Right renal pelvis (tissue), 4 donors: ENCODE measurements around the gene C9orf78. TPM values are rescaled to one million over a fixed set of nuclear protein-coding genes. Genes with fewer than 3 reads are reported as not detected.

Source experiments
- DNase-seq, 4 donors: peaks; one replicate each; pipeline ENCODE4 v3.0.0-alpha.2; 2013; ENCODE audit warnings: low read depth in 4 of 4, low spot score in 3 of 4, missing footprints in 1 of 4
- polyA plus RNA-seq, 4 donors: library from polyadenylated mRNA; unstranded; fragments of 120-200 nt; gene quantifications; one replicate each; pipeline ENCODE4 v1.2.1, GENCODE V29; 2013; ENCODE audit not compliant: insufficient read length in 4 of 4

The C9orf78 gene, protein sequence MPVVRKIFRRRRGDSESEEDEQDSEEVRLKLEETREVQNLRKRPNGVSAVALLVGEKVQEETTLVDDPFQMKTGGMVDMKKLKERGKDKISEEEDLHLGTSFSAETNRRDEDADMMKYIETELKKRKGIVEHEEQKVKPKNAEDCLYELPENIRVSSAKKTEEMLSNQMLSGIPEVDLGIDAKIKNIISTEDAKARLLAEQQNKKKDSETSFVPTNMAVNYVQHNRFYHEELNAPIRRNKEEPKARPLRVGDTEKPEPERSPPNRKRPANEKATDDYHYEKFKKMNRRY
- 10 to 100 TPM; 73.0 to 82.1 (median 78.6) TPM for polyA plus RNA-seq

DNA sequence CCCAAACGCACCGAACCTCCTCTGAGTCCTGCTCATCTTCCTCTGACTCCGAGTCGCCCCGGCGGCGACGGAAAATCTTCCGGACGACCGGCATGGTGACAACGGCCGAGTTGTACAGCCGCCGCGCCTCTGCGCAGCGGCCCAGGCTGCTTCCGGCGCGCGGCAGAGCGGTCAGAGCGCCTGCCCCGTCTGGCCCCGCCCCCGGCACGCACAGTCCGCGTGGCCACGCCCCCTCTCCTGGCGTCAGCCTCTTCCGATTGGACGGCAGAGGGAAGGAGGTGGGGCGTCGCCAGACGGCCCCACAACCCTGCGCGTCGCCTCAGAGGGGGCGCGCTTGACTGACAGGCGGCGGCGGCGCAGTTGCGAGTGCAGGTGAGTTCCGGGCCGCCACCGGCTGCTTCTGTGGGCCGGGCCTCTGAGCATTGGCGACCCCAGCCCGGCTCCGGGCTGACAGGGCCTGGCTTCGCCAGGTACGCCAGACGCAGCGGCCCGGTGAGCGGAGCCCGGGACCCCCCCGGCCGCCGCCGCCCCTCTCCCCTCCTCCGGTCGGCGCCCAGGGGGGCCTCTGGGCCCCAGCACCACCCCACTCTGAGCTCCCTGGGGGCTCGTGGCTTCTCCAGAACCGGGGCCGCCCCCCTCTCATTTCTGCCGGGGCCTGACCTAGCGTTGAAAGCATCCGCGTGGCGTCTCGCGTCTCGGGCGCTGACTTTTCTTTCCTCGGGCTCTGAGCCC, at the start of gene C9orf78, which contains the start of gene USP20:
Gene C9orf78 (minus strand): TSS at position 148 of the 732 bp plus-strand sequence. CDS start 54 bp downstream, at position 94.
Gene USP20 (plus strand): TSS at position 331 of the 732 bp plus-strand sequence. CDS start 17,098 bp downstream, outside the sequence.
- peak; percentile 93 to 96 (median 94) for DNase-seq

DNA sequence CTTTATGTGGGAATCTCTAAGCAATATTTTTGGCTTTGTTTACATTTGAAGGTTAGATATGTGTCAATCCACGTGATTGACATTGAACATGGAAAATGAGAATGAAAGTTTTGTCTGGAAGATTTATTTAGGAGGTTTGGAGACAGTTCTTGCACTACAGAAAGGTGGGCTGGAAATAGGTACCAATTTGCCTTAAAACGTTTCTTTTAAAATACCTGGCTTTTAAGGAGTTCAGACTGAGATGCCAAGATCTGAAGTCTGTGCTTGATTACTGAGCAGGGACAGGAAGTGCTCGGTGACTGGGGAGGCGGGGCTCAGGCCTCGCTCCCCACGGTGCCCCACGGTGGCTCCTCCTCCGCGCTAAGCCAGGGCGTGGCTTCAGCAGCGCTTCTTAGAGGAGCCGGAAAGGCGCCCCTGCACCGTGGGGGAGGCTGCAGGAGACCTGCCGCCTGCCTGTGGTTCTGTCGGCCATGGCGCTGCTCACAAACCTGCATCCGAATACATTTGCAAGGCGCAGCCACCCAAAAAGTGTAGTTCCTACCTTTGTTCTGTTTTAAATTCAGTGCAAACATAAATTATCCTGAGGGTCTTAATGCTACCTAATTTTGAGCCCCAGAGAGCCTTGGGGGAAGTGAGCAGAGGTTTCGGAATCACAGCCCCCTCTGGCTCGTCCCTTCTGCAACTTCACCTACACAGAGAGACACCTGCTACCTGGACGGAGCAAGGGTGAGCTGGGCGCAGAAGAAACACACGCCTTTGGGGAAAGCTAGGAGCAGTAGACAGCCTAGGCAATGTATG, 49.3 kb upstream of the C9orf78 start:
- peak; percentile 58 to 80 (median 78) for DNase-seq

DNA sequence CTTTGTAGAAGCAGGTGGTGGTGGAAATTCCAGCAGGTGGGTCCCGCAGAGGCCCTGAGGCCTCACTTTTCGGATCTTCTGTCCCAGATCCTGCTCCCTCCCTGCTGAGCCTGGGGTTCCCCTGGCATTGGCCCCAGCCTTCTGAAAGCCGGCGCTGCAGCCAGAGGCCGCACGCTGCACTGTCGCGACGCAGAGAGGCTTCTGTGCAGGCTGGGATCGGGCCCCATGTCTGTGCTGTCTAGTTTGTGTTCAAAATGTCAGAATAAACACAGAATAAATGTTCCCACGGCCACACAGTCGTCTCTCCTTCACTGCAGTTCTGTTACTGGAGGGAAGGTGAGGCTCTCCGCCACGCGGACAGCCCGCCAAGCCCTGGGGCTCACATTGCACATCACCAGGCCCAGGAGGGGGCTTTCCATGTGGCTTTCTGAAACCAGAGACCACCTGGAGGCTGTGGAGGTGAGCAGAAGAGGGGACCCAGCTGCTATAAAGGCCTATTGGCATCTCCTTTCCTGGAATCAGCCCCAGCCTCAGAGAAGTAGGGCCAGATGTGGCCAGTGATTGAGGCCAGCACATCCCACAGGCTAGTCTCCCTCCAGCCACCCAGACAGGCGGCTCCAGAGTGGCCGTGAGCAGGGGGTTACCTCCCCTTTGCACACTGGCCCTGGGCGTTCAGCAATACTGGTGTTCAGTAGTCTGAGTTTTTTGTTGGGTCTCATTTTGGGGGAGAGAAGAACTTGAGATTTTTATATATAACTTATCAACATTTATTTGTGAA, 46.7 kb upstream of the C9orf78 start:
- DNase-seq, result no peak

DNA sequence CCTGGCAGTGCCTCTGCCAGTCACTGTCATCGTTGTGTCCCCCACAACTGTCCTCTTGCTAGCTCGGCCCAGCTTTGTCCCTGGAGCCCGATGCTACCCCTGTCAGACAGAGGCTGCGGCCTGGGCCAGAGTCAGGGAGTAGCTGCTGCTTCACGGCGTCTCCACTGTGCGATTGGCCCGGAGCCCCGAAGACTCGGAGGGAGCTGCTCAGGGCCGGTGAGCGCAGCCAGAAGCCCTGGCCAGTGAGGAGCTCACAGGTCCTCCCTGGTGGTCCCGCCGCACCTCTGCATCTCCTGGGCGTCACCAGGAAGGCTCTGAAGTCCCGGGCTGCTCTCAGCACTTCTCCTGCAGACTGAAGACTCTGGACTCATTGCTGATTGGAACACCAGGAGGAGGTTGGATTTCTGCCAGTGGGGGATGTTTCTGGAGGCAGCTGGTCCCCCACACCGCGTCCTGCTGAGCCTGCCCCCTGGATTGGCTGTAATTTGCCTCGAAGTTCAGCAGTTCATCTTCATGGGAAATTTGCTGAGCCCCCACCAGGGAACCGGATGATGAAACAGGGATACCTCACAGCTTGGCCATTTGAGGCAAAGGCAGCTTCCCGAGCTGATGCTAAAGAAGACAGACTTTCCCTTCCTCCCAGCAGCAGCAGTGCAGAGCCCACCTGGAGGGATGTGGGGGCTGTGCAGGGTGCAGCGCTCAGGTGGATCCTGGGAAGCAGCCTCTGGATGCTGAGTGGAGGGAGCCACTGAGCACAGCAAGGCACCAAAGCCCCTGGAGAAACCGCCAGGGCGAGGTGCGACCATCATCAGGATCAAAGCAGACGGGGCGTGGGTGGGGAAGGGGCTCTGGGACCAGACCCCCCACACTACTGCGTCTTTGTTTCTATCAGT, 45.8 kb upstream of the C9orf78 start:
- DNase-seq, result no peak

DNA sequence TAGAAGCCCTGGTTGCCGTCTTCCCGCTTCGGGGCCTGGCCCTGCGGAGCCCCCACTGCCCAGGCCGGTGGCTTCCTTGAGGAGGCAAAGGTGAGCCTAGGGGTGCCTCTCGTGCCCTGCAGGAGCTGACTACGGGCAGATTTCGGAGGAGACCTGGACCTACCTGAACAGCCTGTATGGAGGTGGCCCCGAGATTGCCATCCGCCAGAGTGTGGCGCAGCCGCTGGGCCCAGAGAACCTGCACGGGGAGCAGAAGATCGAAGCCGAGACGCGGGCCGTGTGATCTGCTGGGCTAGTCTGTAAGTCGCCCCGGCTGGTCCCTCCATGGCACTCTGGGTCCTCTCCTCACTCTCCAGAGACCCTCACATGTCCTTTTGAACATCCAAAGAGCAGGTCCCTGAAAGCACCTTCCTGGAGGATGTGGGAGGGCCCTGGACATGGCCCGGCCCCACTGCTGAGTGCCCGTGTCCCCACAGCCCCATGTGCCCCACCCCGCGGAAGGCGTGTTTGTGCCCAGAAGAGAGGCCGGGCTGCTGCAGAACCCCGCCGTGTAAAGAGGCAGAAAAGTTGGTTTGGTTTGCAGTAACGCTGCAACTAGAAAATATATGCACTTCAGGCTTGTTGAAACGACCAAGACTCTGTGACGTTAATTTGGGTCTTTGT, 45.0 kb upstream of the C9orf78 start:
- DNase-seq, result no peak

DNA sequence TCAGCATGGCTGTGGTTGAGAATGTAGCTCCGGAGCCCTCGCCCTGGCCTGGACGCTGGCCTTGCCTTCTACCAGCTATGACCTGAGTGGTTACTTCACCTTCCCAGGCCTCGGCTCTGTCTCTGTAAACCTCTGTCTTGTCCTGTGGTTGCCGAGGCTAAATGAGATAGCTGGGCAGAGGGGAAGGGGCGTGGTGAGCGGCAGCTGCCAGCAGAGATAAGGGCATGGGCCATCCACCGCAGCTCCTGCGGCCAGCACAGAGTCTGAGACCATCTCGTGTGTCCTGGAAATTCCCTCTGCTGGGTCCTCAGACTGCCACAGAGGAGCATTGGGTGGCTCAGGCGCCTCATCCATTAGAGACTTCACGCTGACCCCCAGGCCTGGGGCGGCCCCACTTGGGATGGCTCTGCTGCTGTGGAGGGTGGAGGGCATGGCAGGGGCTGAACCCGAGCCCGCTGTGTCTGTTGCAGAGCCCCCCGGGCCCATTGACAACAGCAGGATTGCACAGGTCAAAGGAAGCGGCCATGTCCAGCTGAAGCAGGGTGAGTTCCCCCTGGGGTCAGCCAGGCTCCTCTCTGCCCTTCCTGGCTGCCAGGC, 44.1 kb upstream of the C9orf78 start:
- no peak for DNase-seq

DNA sequence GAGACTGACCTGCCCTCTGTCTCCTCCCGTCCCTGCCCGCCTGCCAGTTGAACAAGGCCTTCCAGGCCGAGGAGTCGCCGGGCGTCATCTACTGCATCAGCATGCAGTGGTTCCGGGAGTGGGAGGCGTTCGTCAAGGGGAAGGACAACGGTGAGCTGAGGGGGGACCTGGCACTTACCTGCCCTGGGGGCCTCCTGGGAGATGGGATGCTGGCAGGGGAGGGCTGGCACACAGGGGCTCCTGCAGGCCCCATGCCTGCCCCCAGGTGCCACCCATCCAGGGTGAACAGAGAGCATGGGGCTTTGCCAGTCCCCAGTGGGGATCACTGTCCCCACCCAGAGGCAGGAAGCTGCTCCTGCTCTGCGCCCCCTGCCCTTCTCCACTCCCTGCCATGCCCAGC, 43.2 kb upstream of the C9orf78 start:
- no peak for DNase-seq

DNA sequence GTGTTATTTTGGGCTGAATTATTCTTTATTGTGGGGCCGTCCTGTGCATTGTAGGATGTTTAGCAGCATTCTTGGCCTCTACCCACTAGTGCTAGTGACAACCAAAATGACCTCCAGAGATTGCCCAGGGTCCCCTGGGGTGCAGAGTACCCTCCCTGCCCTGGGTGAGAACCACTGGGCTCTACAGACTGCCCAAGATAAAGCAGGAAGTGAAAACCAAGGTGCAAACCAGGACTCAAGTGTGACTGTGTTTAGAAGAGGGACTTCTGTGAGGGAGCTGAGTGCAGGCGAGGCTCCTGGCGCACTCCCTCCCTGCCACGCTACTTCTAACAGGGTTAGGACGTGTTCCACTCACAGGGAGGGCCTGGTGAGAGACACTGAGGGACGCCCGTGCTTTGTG, 41.7 kb upstream of the C9orf78 start:
- DNase-seq, result no peak

DNA sequence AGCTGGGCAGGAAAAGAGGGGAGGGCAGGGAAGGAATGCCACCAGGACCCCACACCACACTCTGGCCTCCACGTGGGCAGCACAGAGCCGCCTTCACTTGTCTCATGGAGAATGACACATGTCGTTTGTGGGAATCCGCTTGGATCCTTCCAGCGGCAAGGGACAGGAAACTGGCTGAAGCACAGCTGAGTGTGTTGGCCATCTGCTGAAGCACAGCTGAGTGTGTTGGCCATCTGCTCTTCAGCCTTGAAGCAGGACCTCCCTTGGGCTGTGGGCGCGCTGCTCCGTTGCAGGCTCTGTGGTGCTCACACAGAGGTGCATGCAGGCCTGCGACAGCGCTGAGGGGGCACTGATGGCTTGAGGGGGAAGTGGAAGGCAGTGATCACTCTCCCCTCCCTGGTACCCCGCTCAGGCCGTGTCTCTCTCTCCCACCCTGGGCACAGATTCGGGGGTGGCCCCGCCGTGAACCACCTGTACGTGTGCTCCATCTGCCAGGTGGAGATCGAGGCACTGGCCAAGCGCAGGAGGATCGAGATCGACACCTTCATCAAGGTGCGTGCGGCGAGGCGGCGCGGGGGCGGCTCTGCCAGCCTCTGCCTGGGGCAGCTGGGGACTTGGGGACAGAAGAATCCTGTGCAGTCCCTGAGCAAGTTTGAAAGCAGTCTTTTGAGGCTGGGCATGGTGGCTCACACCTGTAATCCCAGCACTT, 40.8 kb upstream of the C9orf78 start:
- DNase-seq, result no peak

DNA sequence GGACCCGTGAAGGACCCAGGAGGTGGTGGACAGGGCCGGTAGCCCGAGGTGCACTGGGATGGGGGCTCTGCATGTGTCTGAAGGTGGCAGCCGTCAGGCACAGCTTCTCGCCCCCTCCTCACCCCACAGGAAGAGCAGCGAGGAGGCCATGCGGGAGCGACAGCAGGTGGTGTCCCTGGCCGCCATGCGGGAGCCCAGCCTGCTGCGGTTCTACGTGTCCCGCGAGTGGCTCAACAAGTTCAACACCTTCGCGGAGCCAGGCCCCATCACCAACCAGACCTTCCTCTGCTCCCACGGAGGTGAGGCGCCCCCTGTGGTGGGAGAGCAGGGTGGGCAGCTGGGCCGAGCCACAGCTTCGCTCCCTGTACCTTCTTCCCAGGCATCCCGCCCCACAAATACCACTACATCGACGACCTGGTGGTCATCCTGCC, 40.1 kb upstream of the C9orf78 start:
- DNase-seq, result no peak

DNA sequence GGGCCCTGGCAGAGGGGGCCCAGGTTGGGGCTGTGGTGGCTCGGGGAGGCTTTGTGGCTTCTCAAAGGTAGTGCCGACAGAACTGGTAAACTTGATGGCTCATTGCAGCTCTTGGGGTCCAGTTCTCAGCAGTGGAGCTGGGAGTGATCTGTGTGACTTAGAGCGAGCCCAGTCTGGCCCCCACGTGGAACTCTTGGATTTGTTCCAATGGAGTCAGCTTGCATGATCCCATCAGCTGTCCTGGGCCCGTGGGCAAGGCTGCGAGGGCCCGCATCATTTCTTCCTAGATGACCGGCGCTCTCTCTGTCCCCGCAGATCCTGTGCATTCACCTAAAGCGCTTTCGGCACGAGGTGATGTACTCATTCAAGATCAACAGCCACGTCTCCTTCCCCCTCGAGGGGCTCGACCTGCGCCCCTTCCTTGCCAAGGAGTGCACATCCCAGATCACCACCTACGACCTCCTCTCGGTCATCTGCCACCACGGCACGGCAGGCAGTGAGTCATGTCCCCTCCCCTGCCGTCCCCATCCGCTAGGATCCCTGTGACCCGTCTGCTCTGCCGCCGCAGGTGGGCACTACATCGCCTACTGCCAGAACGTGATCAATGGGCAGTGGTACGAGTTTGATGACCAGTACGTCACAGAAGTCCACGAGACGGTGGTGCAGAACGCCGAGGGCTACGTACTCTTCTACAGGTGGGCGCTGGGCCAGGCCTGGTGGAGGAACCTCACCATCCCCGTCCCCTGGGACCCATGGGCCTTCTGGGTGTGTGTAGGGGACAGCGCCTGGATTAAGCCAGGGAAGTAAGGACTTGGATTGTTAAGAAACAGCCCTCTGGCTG, 39.4 kb upstream of the C9orf78 start:
- DNase-seq, result no peak

DNA sequence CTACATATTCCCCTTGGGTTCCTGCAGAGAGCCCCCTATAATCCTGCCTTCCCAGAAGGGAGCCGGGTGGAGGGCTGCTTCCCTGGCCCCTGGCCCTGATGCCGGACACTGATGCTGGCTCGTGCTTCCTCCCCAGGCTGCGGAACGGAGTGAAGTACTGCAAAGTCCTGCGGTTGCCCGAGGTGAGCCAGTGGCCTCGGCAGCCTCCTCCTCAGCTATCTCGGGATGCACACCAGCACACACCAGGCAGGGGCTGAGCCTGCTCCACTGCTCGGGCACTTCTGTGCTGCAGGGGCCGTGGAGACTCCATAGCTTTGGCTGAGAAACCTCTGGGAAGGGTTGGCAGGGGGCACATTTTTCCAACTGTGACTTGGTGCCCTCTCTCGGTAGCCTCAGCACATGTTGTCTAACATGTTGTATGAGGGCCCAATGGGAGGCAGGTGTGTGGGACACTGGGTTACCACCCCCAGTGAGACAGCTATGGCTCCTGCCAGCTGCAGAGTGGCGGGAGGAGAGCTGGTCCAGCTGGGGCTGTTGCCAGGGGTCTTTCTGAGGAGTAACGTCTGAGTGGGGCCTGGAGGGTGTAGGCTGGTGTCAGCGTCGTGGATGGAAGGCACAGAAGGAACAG, 38.6 kb upstream of the C9orf78 start:
- DNase-seq, result no peak

DNA sequence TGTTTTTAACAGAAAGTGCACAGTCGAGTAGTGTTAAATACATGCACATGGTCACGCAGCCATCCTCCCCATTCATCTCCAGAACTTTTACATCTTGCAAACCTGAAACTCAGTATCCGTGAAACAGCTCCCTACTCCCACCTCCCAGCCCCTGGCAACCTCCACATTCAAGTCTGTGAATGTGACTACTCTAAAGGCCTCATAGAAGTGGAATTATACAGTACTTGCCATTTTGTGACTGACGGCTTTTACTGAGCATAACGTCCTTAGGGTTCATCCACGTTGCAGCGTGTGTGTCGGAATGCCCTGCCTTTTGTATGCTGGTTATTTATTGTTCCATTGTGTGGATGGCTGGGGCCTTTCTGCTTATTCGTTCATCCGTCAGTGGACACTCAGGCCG, 36.0 kb upstream of the C9orf78 start:
- peak in 1 of 4 donors; percentile 28 for DNase-seq

DNA sequence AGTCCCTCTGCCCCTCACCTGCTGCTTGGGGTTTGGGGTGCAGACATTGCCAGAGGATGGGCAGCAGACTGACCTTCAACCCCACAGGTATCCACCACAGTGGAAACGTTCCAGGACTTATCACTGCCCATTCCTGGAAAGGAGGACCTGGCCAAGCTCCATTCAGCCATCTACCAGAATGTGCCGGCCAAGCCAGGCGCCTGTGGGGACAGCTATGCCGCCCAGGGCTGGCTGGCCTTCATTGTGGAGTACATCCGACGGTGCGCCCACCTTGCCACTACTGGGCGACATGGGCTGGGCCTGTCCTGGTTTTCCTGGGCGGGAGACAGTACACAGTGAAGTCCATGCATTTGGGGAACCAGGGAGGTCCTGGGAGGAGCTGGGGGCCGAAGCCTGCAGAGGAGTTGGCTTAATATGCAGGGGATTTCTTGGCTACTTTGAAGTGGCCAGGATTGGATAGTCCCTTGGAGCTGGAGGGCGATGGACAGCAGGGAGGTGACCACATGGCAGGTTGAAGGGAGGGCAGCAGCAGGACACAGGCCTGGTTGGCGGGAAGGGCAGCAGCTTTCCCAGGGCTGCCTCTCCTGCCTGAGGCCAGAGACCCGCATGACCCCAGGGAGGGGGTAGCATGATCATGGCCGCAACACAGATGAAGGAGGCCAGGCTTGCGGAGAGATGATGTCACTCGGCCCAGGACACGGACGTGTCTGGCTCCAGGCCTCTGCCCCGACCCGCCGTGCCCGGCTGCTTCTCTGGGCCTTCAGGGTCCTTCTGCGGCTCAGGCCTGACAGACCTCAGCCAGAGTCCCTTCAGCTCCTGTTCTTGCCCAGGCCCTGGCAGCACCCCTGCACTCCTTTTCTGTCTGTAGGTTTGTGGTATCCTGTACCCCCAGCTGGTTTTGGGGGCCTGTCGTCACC, 34.8 kb upstream of the C9orf78 start:
- DNase-seq, result no peak

DNA sequence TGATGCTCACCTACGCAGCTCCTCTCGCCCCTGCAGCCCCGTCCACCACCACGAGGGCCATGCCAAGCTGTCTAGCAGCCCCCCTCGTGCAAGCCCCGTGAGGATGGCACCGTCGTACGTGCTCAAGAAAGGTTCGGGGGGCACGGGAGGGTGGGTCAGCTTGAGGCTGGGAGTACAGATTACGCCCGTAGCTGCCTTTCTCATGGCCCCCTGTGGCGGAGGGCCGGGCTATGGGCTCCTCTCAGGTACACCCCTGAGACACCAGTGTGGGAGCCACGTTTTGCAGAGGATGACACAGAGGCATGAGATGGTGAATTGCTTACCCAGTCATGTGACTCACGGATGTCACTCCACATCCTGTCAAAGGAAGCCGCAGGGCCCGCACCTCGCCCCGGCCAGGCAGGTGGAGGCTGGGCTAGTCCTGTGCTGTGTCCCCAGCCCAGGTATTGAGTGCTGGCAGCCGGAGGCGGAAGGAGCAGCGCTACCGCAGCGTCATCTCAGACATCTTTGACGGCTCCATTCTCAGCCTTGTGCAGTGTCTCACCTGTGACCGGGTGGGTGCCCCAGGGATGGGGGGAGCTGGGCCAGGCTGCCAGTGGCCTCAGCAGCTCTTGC, 33.9 kb upstream of the C9orf78 start:
- no peak for DNase-seq
